Gastrocnemius medialis (tissue), 4 donors: ENCODE data around the gene ROR1. TPM values are rescaled to one million over a fixed set of nuclear protein-coding genes. Genes with fewer than 3 reads are reported as not detected.

Experiments
- ATAC-seq, 2 donors: fragments of 150-250 bp; one replicate each; pipeline ENCODE4 v1.9.1; 2016
- DNase-seq, 2 donors: peaks; one replicate each; pipeline ENCODE4 v3.0.0-alpha.2; 2019
- H3K27ac ChIP-seq, 4 donors: fragments of 200-600 bp; sonication (generic); 1 replicate in 1 of 4; 2 replicates in 3 of 4; pipeline ENCODE4 v1.5.1; 2016 to 2018; ENCODE audit warnings: mild to moderate bottlenecking in 2 of 4, moderate library complexity in 1 of 4
- H3K27me3 ChIP-seq, 3 donors: fragments of 200-600 bp; sonication (generic) in 2 of 3; 1 replicate in 1 of 3; 2 replicates in 2 of 3; pipeline versions ENCODE4 v1.5.1 to v1.6.0; 2016 to 2019; ENCODE audit warnings: mild to moderate bottlenecking in 1 of 3, moderate library complexity in 1 of 3
- H3K36me3 ChIP-seq, 2 donors: fragments of 200-600 bp; sonication (generic) in 1 of 2; one replicate each; pipeline ENCODE4 v1.5.1; 2017 to 2018
- H3K4me1 ChIP-seq, 2 donors: fragments of 200-600 bp; sonication (generic) in 1 of 2; one replicate each; pipeline ENCODE4 v1.5.1; 2016 to 2017; ENCODE audit warnings: mild to moderate bottlenecking in 2 of 2
- H3K4me3 ChIP-seq, 4 donors: fragments of 200-600 bp; sonication (generic) in 3 of 4; 1 replicate in 1 of 4; 2 replicates in 3 of 4; pipeline ENCODE4 v1.5.1; 2016 to 2019; ENCODE audit warnings: mild to moderate bottlenecking in 2 of 4
- H3K9me3 ChIP-seq, 3 donors: fragments of 200-600 bp; sonication (generic) in 2 of 3; 1 replicate in 1 of 3; 2 replicates in 2 of 3; pipeline ENCODE4 v1.5.1; 2016 to 2019
- POLR2A ChIP-seq, 2 donors: fragments of 450-650 bp; IDR thresholded peaks; one replicate each; pipeline ENCODE4 v1.6.1; 2017; ENCODE audit warnings: antibody characterized with exemption in 2 of 2, mild to moderate bottlenecking in 2 of 2, moderate library complexity in 2 of 2
- in situ Hi-C, 4 donors: fragments of 200-750 bp; cut with MboI; loops; one replicate each; pipeline versions ENCODE4 v1.15.0 to v1.8.0; 2017; ENCODE audit warnings: low sequenced_read_pairs in 4 of 4
- intact Hi-C: fragments of 100-400 bp; cut with DNase I; formaldehyde crosslinking; loops from one replicate; pipeline ENCODE4 v1.15.1; 2023; ENCODE audit warnings: low total_unique reads
- total RNA-seq, 4 donors: library from RNA; depleted of rRNA; stranded (reverse); fragments of >200 nt; gene quantifications; one replicate each; pipeline versions ENCODE4 v1.1.0 to v1.2.3, GENCODE V29; 2016
- TF ChIP-seq, protein P1 (sequence below), 5 experiments: fragments of 450-650 bp in 3 of 5; fragments of 200-600 bp in 2 of 5; sonication (generic) in 2 of 5; IDR thresholded peaks in 4 of 5; conservative IDR thresholded peaks in 1 of 5; 1 replicate in 4 of 5; 2 replicates in 1 of 5; pipeline ENCODE4 v1.5.1; 2016 to 2019; ENCODE audit warnings: antibody characterized with exemption in 5 of 5, mild to moderate bottlenecking in 3 of 5, moderate library complexity in 3 of 5

The ROR1 gene
- total RNA-seq, 4 donors from 2014 or later: 2.5 to 4.3 (median 3.6) TPM

DNA sequence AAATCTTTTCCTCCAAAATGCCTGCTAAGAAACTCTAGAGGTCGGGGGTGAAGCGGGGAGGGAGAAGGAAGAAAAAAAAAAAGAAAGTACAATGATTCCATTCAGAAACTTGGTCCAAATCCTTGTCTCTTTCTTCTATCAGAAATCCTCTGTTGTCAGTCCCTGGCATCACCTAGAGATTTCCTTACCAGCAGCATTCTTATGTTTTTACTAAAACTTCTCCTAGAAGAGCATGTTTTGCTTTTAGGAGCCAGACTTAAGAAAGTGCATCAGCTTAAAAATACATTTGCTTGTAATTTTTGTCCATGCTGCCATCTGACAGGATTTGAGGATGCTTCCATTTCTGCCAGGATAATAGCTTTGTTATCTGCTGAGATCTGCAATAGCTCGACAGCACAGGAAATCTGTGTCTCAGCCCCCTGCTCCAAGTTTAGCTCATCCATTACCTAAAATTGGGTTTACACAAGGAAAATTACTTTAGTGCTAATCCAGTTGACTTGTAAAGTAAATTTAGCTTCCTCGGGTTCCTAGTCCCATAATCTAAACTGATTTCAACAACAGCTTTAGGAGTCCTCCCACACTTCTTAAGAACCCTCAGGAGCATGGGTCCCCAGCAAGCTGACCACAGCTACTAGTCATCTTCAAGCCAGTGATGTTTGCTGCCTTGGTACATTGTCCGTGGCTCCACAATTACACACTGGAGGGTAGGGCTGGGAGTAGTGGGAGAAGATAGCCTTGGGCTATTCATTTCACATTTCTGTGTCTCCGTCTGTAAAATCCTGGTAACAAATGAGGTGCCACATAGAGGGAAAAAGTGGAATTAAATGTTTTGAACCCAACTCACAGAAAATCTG, 337.3 kb downstream of the ROR1 start:
- intact Hi-C loops: no loop called here

DNA sequence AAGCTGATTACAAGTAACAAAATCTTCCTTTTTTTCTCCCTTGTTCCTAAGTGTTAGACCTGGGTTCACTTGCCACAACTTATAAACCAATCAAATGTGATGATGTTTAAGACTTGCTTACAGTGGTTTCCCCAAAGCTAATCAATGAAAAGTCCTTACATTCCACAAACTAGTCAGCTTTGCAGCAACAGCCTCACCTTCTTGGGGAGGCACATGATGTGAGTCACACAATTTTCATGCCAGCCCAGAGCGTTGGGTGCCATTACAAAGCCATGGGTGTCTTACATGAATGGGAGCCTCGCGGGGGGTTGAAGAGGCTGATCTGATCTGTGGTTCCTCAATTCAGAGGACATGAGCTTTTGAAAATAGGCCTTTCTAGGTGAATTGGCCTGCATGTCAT, 338.0 kb downstream of the ROR1 start:
- intact Hi-C loops: no loop called here
- Histone ChIP-seq H3K9me3 (no peaks in the 10 kb centered on the region), H3K4me3 (no peak overlapping the region), H3K36me3 (no peaks in the 10 kb centered on the region), H3K27ac (no peak overlapping the region), H3K27me3 (no peaks in the 10 kb centered on the region), H3K4me1 (no peaks in the 10 kb centered on the region)
- in situ Hi-C loops: no loop called here
- no peak for ATAC-seq
- TF ChIP-seq POLR2A (IDR thresholded peaks at IDR 0.05): no peak
- TF ChIP-seq, protein P1, sequence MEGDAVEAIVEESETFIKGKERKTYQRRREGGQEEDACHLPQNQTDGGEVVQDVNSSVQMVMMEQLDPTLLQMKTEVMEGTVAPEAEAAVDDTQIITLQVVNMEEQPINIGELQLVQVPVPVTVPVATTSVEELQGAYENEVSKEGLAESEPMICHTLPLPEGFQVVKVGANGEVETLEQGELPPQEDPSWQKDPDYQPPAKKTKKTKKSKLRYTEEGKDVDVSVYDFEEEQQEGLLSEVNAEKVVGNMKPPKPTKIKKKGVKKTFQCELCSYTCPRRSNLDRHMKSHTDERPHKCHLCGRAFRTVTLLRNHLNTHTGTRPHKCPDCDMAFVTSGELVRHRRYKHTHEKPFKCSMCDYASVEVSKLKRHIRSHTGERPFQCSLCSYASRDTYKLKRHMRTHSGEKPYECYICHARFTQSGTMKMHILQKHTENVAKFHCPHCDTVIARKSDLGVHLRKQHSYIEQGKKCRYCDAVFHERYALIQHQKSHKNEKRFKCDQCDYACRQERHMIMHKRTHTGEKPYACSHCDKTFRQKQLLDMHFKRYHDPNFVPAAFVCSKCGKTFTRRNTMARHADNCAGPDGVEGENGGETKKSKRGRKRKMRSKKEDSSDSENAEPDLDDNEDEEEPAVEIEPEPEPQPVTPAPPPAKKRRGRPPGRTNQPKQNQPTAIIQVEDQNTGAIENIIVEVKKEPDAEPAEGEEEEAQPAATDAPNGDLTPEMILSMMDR (IDR thresholded peaks at IDR 0.05 in 4 of 5, conservative IDR thresholded peaks at IDR 0.05 in 1 of 5): no peak
- DNase-seq: no peak

More for the DNA sequence above, 337.3 kb downstream of the ROR1 start:
- in situ Hi-C loops: no loop called here
- H3K36me3 ChIP-seq: no peaks in the 10 kb centered on the region
- no peaks in the 10 kb centered on the region for H3K27me3 ChIP-seq
- TF ChIP-seq, protein P1 (IDR thresholded peaks at IDR 0.05 in 4 of 5, conservative IDR thresholded peaks at IDR 0.05 in 1 of 5): no peak
- DNase-seq (no peak), ATAC-seq (no peak)
- H3K9me3 ChIP-seq: no peaks in the 10 kb centered on the region
- H3K4me1 ChIP-seq: no peaks in the 10 kb centered on the region
- H3K27ac ChIP-seq: no peak overlapping the region
- no peak overlapping the region for H3K4me3 ChIP-seq

DNA sequence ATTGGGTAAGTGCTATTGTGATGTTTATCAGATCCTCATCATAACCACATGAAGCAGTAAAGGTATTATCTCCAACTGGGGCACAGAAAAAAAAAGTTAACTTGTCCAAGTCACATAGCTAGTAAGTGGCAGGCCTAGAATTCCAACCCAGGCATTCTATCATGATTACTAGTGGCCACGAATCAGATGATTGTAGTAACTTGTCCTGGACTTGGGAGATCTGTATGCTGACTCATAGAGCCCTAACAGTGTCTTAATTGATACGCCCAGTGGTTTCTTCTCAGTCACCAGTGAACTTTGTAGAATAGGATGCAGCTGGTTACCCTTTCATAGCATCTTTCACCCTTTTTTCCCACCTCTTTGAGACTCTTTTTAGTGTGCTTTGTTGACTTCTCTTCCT, 338.5 kb downstream of the ROR1 start:
- no peaks in the 10 kb centered on the region for H3K36me3 ChIP-seq
- ATAC-seq: no peak
- in situ Hi-C loops: no loop called here
- intact Hi-C loops: no loop called here
- H3K27ac ChIP-seq: no peak overlapping the region
- TF ChIP-seq, protein P1 (IDR thresholded peaks at IDR 0.05 in 4 of 5, conservative IDR thresholded peaks at IDR 0.05 in 1 of 5): no peak
- no peak for TF ChIP-seq POLR2A (IDR thresholded peaks at IDR 0.05)
- H3K4me1 ChIP-seq: no peaks in the 10 kb centered on the region
- no peaks in the 10 kb centered on the region for H3K27me3 ChIP-seq
- no peak overlapping the region for H3K4me3 ChIP-seq
- DNase-seq: no peak
- no peaks in the 10 kb centered on the region for H3K9me3 ChIP-seq

DNA sequence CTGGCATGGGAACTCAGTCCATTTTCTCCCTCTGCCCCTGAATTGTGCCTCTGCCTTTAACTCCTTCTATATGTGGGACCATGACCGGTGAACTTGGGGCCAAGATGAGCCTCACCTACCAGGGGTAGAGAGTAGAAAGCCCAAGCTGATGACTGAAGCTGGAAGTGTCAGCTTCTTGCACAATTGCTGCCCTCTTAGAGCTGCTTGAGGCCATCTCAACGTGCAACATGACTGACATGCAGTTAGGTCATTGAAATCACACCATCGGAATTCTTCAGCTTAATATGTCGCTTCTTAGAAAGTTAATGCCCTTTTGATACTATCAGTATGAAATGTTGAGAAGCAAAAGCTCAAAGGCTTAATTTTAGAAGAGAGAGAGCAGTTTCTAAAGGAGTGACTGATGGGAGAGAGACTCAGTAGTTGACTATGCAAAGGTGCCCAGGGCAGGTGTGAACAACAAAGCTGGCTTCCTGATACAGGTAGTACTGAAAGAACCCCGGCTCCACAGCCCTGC, 340.3 kb downstream of the ROR1 start:
- no peak for TF ChIP-seq POLR2A (IDR thresholded peaks at IDR 0.05)
- TF ChIP-seq, protein P1 (IDR thresholded peaks at IDR 0.05 in 4 of 5, conservative IDR thresholded peaks at IDR 0.05 in 1 of 5): no peak
- in situ Hi-C loops: no loop called here
- Histone ChIP-seq H3K27ac (no peak overlapping the region), H3K4me3 (no peak overlapping the region), H3K4me1 (no peaks in the 10 kb centered on the region), H3K36me3 (no peaks in the 10 kb centered on the region), H3K27me3 (no peaks in the 10 kb centered on the region), H3K9me3 (no peaks in the 10 kb centered on the region)
- DNase-seq (no peak), ATAC-seq (no peak)
- intact Hi-C loops: no loop called here
